H1 (cell line): ENCODE data around the gene ADGRB3. TPM values are rescaled to one million over a fixed set of nuclear protein-coding genes. Genes with fewer than 3 reads are reported as not detected.

Source experiments
- CTCF ChIA-PET: fragments of 300-600 bp; sonication (Branson Sonifier 250); formaldehyde crosslinking; loops from one replicate; lab custom pipeline; 2021; ENCODE audit not compliant: partially characterized antibody; lab: Charles Lee
- POLR2A ChIA-PET: fragments of 300-600 bp; sonication (Branson Sonifier 250); formaldehyde crosslinking; loops from one replicate; lab custom pipeline; 2021; ENCODE audit warnings: inconsistent platforms; ENCODE audit not compliant: partially characterized antibody; lab: Charles Lee
- DNase-seq, 2 experiments: peaks; one replicate each; pipeline versions ENCODE4 v3.0.0 to v3.0.0-alpha.2; 2010 to 2022; ENCODE audit warnings: low spot score in 2 of 2, low read depth in 1 of 2, mixed read lengths in 1 of 2
- FAIRE-seq: peaks from 2 replicates; lab custom pipeline; 2011; peaks lifted over from hg19 to GRCh38; lab: Jason Lieb, UNC
- H2AFZ ChIP-seq: 2 replicates; pipeline ENCODE4 v1.8.1; 2012; ENCODE audit warnings: low read length, inconsistent platforms
- H2AK5ac ChIP-seq: 2 replicates; pipeline ENCODE4 v1.6.1; 2013; ENCODE audit warnings: low read depth, low read length
- H2BK120ac ChIP-seq: replicated peaks from 2 replicates; pipeline ENCODE3; 2013; ENCODE audit warnings: low read depth, low read length, inconsistent platforms
- H2BK12ac ChIP-seq: 2 replicates; pipeline ENCODE4 v1.6.1; 2013; ENCODE audit warnings: low read depth, low read length
- H2BK15ac ChIP-seq: 2 replicates; pipeline ENCODE4 v1.6.1; 2013; ENCODE audit warnings: low read length
- H2BK20ac ChIP-seq: 2 replicates; pipeline ENCODE4 v1.6.1; 2013; ENCODE audit warnings: low read length
- H2BK5ac ChIP-seq: 2 replicates; pipeline ENCODE4 v1.6.1; 2013; ENCODE audit warnings: low read depth, low read length
- H3K14ac ChIP-seq: 2 replicates; pipeline ENCODE4 v1.6.1; 2013; ENCODE audit warnings: inconsistent platforms; ENCODE audit not compliant: insufficient read length
- H3K18ac ChIP-seq: 2 replicates; pipeline ENCODE4 v1.6.1; 2013; ENCODE audit warnings: low read length; ENCODE audit errors: extremely low read depth
- H3K23ac ChIP-seq: 2 replicates; pipeline ENCODE4 v1.6.1; 2013; ENCODE audit warnings: inconsistent platforms; ENCODE audit not compliant: insufficient read length
- H3K23me2 ChIP-seq: 2 replicates; pipeline ENCODE4 v1.6.1; 2013; ENCODE audit warnings: low read depth, low read length
- H3K27ac ChIP-seq: 2 replicates; pipeline ENCODE4 v1.6.1; 2011; ENCODE audit warnings: low read depth, low read length, inconsistent platforms
- H3K27me3 ChIP-seq, 4 experiments: replicated peaks in 1 of 4; 1 replicate in 1 of 4; 2 replicates in 3 of 4; pipeline versions ENCODE4 v1.6.1 to v1.8.1; 2011 to 2013; ENCODE audit warnings: low read length in 3 of 4, mild to moderate bottlenecking in 3 of 4, inconsistent platforms in 2 of 4, mixed read lengths in 2 of 4, moderate library complexity in 1 of 4; ENCODE audit not compliant: control insufficient read depth in 3 of 4, insufficient read depth in 3 of 4; ENCODE audit errors: extremely low read depth in 1 of 4
- H3K36me3 ChIP-seq, 4 experiments: 2 replicates each; pipeline versions ENCODE4 v1.6.1 to v1.8.1; 2011 to 2013; ENCODE audit warnings: mild to moderate bottlenecking in 4 of 4, low read length in 3 of 4, moderate library complexity in 2 of 4, control low read depth in 1 of 4, inconsistent platforms in 1 of 4; ENCODE audit not compliant: insufficient read depth in 4 of 4, control insufficient read depth in 2 of 4
- H3K4ac ChIP-seq: replicated peaks from 2 replicates; pipeline ENCODE3; 2013; ENCODE audit warnings: low read length, low read depth, mixed read lengths, inconsistent platforms; ENCODE audit not compliant: insufficient read length
- H3K4me1 ChIP-seq, 4 experiments: replicated peaks in 1 of 4; 1 replicate in 1 of 4; 2 replicates in 3 of 4; pipeline versions ENCODE4 v1.6.1 to v1.8.1; 2011 to 2013; ENCODE audit warnings: low read length in 3 of 4, inconsistent platforms in 2 of 4, mixed read lengths in 1 of 4; ENCODE audit not compliant: insufficient read depth in 4 of 4, control insufficient read depth in 3 of 4
- H3K4me2 ChIP-seq, 2 experiments: 2 replicates each; pipeline versions ENCODE4 v1.6.1 to v1.8.1; 2011 to 2013; ENCODE audit warnings: low read depth in 2 of 2, low read length in 2 of 2, control low read depth in 1 of 2, inconsistent platforms in 1 of 2, mild to moderate bottlenecking in 1 of 2; ENCODE audit not compliant: insufficient read depth in 1 of 2
- H3K4me3 ChIP-seq, 4 experiments: fragments of 200-600, 300-600 bp in 1 of 4; sonication (generic), shearing (Covaris generic), sonication (Bioruptor Twin) in 1 of 4; 2 replicates each; pipeline versions ENCODE4 v1.5.1 to v1.8.1; 2011 to 2016; ENCODE audit warnings: low read length in 4 of 4, low read depth in 3 of 4, control low read depth in 2 of 4, inconsistent platforms in 2 of 4, mild to moderate bottlenecking in 2 of 4, mixed read lengths in 1 of 4, moderate library complexity in 1 of 4; ENCODE audit not compliant: insufficient read depth in 2 of 4; ENCODE audit errors: extremely low read depth in 1 of 4
- H3K56ac ChIP-seq: replicated peaks from 2 replicates; pipeline ENCODE3; 2013; ENCODE audit warnings: low read depth, mild to moderate bottlenecking, mixed read lengths, low read length, inconsistent platforms; ENCODE audit not compliant: insufficient read length
- H3K79me1 ChIP-seq: 2 replicates; pipeline ENCODE4 v1.6.1; 2013; ENCODE audit warnings: low read depth, low read length, control low read depth
- H3K79me2 ChIP-seq, 2 experiments: 2 replicates each; pipeline versions ENCODE4 v1.6.1 to v1.8.1; 2012 to 2013; ENCODE audit warnings: low read length in 2 of 2, mild to moderate bottlenecking in 2 of 2, inconsistent platforms in 1 of 2; ENCODE audit not compliant: insufficient read depth in 2 of 2, control insufficient read depth in 1 of 2
- H3K9ac ChIP-seq, 4 experiments: replicated peaks in 1 of 4; 1 replicate in 1 of 4; 2 replicates in 3 of 4; pipeline versions ENCODE4 v1.6.1 to v1.8.1; 2011 to 2013; ENCODE audit warnings: low read depth in 3 of 4, low read length in 3 of 4, control low read depth in 2 of 4, mild to moderate bottlenecking in 2 of 4, moderate library complexity in 2 of 4, inconsistent platforms in 1 of 4; ENCODE audit errors: extremely low read depth in 1 of 4
- H3K9me3 ChIP-seq, 2 experiments: 2 replicates each; pipeline versions ENCODE4 v1.6.1 to v1.8.1; 2012 to 2013; ENCODE audit warnings: mild to moderate bottlenecking in 2 of 2, moderate library complexity in 2 of 2, control low read depth in 1 of 2, inconsistent platforms in 1 of 2, low read depth in 1 of 2, low read length in 1 of 2, mixed read lengths in 1 of 2; ENCODE audit not compliant: insufficient read depth in 2 of 2
- H4K20me1 ChIP-seq, 2 experiments: replicated peaks in 1 of 2; 2 replicates each; pipeline versions ENCODE3 to v1.8.1; 2011 to 2013; ENCODE audit warnings: inconsistent platforms in 2 of 2, low read length in 2 of 2, mild to moderate bottlenecking in 1 of 2; ENCODE audit not compliant: insufficient read depth in 2 of 2, control insufficient read depth in 1 of 2
- H4K5ac ChIP-seq: 2 replicates; pipeline ENCODE4 v1.6.1; 2013; ENCODE audit warnings: low read length, low read depth, mixed read lengths, inconsistent platforms; ENCODE audit not compliant: insufficient read length
- H4K8ac ChIP-seq: 2 replicates; pipeline ENCODE4 v1.8.0; 2013; ENCODE audit warnings: mild to moderate bottlenecking, moderate library complexity, low read length, inconsistent platforms; ENCODE audit not compliant: insufficient read depth; ENCODE audit errors: extremely low read depth
- H4K91ac ChIP-seq: replicated peaks from 2 replicates; pipeline ENCODE3; 2013; ENCODE audit warnings: low read length, mixed read lengths, inconsistent platforms; ENCODE audit not compliant: insufficient read length
- CTCF ChIP-seq, 3 experiments: IDR thresholded peaks; 1 replicate in 2 of 3; 2 replicates in 1 of 3; pipeline versions ENCODE4 v1.5.1 to v1.6.1; 2011; ENCODE audit warnings: low read length in 3 of 3, mild to moderate bottlenecking in 3 of 3, inconsistent platforms in 2 of 3, low read depth in 1 of 3, moderate library complexity in 1 of 3; ENCODE audit not compliant: insufficient read depth in 1 of 3; ENCODE audit errors: control extremely low read depth in 1 of 3
- KDM1A ChIP-seq: fragments of 200-600, 300-600 bp; sonication (generic); IDR thresholded peaks from 2 replicates; pipeline ENCODE4 v1.7.1; 2016; ENCODE audit warnings: mild to moderate bottlenecking, low read length, borderline replicate concordance
- POU5F1 ChIP-seq: IDR thresholded peaks from 2 replicates; pipeline ENCODE4 v1.6.1; 2011; ENCODE audit warnings: low read depth, mild to moderate bottlenecking, low read length, moderate library complexity
- RAD21 ChIP-seq, 2 experiments: IDR thresholded peaks in 1 of 2; conservative IDR thresholded peaks in 1 of 2; 2 replicates each; pipeline ENCODE4 v1.6.1; 2011; ENCODE audit warnings: low read depth in 2 of 2, low read length in 2 of 2, improper control_type of control experiment in 1 of 2, inconsistent platforms in 1 of 2, mild to moderate bottlenecking in 1 of 2, moderate library complexity in 1 of 2
- SIN3A ChIP-seq, 2 experiments: IDR thresholded peaks in 1 of 2; conservative IDR thresholded peaks in 1 of 2; 2 replicates each; pipeline ENCODE4 v1.6.1; 2011 to 2012; ENCODE audit warnings: low read length in 2 of 2, improper control_type of control experiment in 1 of 2, low read depth in 1 of 2, mild to moderate bottlenecking in 1 of 2
- TAF1 ChIP-seq: IDR thresholded peaks from 2 replicates; pipeline ENCODE4 v1.6.1; 2011; ENCODE audit warnings: mild to moderate bottlenecking, low read depth, low read length
- ZNF274 ChIP-seq: IDR thresholded peaks from 2 replicates; pipeline ENCODE4 v1.7.0; 2012; ENCODE audit warnings: low read length, borderline replicate concordance; ENCODE audit errors: extremely low read depth
- WGBS, 2 experiments: shearing (Covaris generic) in 1 of 2; methylation state at CpG; one replicate each; pipeline versions ENCODE4 v1.1.6 to v1.1.7; 2013 to 2015; ENCODE audit warnings: low lambda C conversion rate in 2 of 2, mixed read lengths in 2 of 2, inconsistent platforms in 1 of 2, low coverage in 1 of 2, missing lambda C conversion rate in 1 of 2; ENCODE audit not compliant: insufficient replicate concordance in 2 of 2, insufficient coverage in 1 of 2, insufficient read length in 1 of 2; ENCODE audit errors: extremely low coverage in 1 of 2, missing lambda C conversion rate in 1 of 2; 5-methylcytosine and 5-hydroxymethylcytosine counted together
- polyA plus RNA-seq, 7 experiments: library from polyadenylated mRNA; depleted of rRNA in 3 of 7; stranded (reverse) in 5 of 7; unstranded in 2 of 7; fragments of >200 nt in 5 of 7; fragments of 200-250 nt in 2 of 7; gene quantifications; 1 replicate in 5 of 7; 2 replicates in 1 of 7; 4 replicates in 1 of 7; pipeline versions ENCODE4 v1.2.1 to v1.2.3, GENCODE V29; 2011 to 2013; ENCODE audit warnings: missing spikeins in 2 of 7, mixed read lengths in 2 of 7
- total RNA-seq: library from RNA; stranded (reverse); fragmentation: NEBNext Ultra II Directional; extraction: Animal tissue kit (Norgen Biotek cat#: 25700); gene quantifications from 2 replicates; pipeline ENCODE4 v1.2.1, GENCODE V29; 2021

The ADGRB3 gene
- total and polyA plus RNA-seq, 2 of the 8 experiments (the other 6 are each of a cell fraction or from before 2014, with no cell fraction given): 0.35 to 1.2 TPM

DNA sequence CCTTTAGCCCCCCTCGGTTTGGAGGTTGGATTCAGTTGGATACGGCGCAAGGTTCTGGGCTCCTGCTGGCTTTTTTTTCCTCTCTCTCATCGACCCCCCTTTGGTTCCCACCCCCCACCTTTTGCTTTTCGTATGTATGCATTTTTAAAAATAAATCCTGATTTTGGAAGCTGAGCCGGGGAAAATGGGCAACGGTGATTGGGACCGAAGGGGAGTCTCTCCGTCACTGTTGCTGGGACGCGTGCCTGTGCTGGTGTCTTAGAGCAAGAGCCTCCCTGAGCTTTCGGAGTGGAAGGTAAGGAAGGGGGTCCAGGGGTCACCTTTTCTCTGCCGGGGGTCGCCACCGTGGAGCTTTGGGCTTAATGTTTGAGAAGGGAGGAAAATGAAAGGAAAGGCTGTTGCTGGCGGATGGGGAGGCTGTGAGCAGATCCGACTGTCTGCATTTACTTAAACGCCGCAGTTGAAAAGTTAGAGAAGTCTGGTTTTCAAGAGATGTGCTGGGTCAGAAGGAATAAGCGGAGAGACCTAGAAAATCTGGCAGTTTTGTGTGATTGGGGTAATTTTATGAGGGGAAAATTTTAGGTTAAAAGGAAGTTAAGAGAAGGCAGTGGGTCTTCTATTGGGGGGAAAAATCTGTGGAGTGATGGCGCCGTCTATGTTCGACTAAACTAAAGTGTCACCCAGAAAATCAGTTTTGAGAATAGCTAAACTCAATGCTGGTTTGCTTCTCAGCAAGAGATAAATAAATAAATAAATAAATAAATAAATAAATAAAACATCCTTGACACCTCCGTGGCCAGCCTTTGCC, 828 bp downstream of the ADGRB3 start:
- Histone ChIP-seq H2BK5ac (no peak overlapping the region), H3K23ac (no peak overlapping the region), H4K8ac (no peak overlapping the region), H3K27ac (no peak overlapping the region), H3K79me2 (no peaks in the 10 kb centered on the region), H2BK20ac (no peak overlapping the region), H2BK120ac (no peak overlapping the region), H3K18ac (no peak overlapping the region), H3K9me3 (no peaks in the 10 kb centered on the region), H3K9ac (peak overlapping the region in 1 of 4 experiments; percentile 52; a peak in 2 of 7 replicates), H2AFZ (peak overlapping the region; percentile 87), H3K36me3 (no peaks in the 10 kb centered on the region), H3K4me3 (peak overlapping the region; percentile 70 to 97 (median 83)), H3K27me3 (peaks cover 0 to 31% (median 15%) of the 10 kb centered on the region in 4 experiments; a peak in 6 of 7 replicates), H3K79me1 (no peaks in the 10 kb centered on the region), H4K5ac (no peak overlapping the region), H2BK12ac (no peak overlapping the region), H3K56ac (no peak overlapping the region), H3K23me2 (peaks cover 15% of the 10 kb centered on the region), H2BK15ac (no peak overlapping the region), H3K4me2 (peak overlapping the region; percentile 84 to 97), H3K14ac (no peak overlapping the region), H3K4me1 (peaks cover 0 to 13% (median 8%) of the 10 kb centered on the region in 4 experiments; a peak in 5 of 7 replicates), H4K20me1 (peaks cover 0 to 4% of the 10 kb centered on the region in 2 experiments), H2AK5ac (no peak overlapping the region), H3K4ac (no peak overlapping the region), H4K91ac (no peak overlapping the region)
- DNase-seq (peak in 1 of 2 experiments; percentile 53), FAIRE-seq (no peak)
- POLR2A ChIA-PET: interaction anchor here (0.7 to 1.8 kb wide), 5 partner anchors 63 to 1372 kb away, joined by 3 to 5 read pairs (median 3); no protein-coding TSS in a partner anchor
- 2% methylated on average over 23 of the region's 24 CpGs; no CpG with 5 or more reads in 1 of the 2 experiments for WGBS, 2 experiments
- CTCF ChIA-PET: interaction anchor here (0.6 to 7.9 kb wide), 16 partner anchors 9 to 1027 kb away, joined by 3 to 119 read pairs (median 4); no protein-coding TSS in a partner anchor
- TF ChIP-seq SIN3A (conservative IDR thresholded peaks at IDR 0.05 in 1 of 2, IDR thresholded peaks at IDR 0.05 in 1 of 2; ENCODE audit: low read depth in 1 of 2, low read length in 2 of 2) (no peak), CTCF (IDR thresholded peaks at IDR 0.05; ENCODE audit: control extremely low read depth in 1 of 3, insufficient read depth in 1 of 3, low read depth in 1 of 3, low read length in 3 of 3) (peak in 1 of 3 experiments; percentile 0; a peak in 1 of 4 replicates), TAF1 (no peak), ZNF274 (no peak), RAD21 (IDR thresholded peaks at IDR 0.05 in 1 of 2, conservative IDR thresholded peaks at IDR 0.05 in 1 of 2; ENCODE audit: low read depth in 2 of 2, low read length in 2 of 2) (peak in 1 of 2 experiments; percentile 35; a peak in 1 of 4 replicates), KDM1A (no peak), POU5F1 (no peak)
